Keratinocyte (primary cell): Measurements from ENCODE around the gene BRAT1.
"Not testable (repeated sequence)": the region's sequence is repeated elsewhere in the genome, so short reads cannot be mapped to it uniquely, and the experiment has no call there.

Experiments used
- EZH2 ChIP-seq: IDR thresholded peaks from one replicate; pipeline ENCODE4 v1.6.1; 2012; ENCODE audit warnings: inconsistent platforms, mild to moderate bottlenecking, low read length, moderate library complexity
- TF ChIP-seq, protein P1 (sequence below), 3 experiments: IDR thresholded peaks in 1 of 3; conservative IDR thresholded peaks in 1 of 3; optimal IDR thresholded peaks in 1 of 3; 2 replicates in 2 of 3; 3 replicates in 1 of 3; pipeline versions ENCODE3 to v1.5.1; 2011; ENCODE audit warnings: low read length in 3 of 3, mild to moderate bottlenecking in 3 of 3, moderate library complexity in 2 of 3, control low read depth in 1 of 3, inconsistent platforms in 1 of 3; ENCODE audit not compliant: insufficient read depth in 2 of 3; ENCODE audit errors: extremely low read depth in 1 of 3

DNA sequence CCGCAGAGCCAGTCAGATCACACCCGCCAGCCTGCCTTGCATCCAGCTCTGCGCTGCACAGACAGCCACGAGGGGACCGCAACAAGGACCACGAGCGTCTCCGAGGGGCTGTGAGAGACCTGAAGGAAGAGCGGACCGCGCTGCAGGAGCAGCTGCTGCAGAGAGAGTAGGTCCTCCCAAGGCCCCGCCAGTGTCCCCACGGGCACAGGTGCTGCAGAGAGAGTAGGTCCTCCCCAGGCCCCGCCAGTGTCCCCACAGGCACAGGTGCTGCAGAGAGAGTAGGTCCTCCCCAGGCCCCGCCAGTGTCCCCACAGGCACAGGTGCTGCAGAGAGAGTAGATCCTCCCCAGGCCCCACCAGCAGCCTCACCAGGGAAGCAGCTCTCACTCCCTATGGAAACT, 34.6 kb upstream of the BRAT1 start:
- TF ChIP-seq, protein P1, sequence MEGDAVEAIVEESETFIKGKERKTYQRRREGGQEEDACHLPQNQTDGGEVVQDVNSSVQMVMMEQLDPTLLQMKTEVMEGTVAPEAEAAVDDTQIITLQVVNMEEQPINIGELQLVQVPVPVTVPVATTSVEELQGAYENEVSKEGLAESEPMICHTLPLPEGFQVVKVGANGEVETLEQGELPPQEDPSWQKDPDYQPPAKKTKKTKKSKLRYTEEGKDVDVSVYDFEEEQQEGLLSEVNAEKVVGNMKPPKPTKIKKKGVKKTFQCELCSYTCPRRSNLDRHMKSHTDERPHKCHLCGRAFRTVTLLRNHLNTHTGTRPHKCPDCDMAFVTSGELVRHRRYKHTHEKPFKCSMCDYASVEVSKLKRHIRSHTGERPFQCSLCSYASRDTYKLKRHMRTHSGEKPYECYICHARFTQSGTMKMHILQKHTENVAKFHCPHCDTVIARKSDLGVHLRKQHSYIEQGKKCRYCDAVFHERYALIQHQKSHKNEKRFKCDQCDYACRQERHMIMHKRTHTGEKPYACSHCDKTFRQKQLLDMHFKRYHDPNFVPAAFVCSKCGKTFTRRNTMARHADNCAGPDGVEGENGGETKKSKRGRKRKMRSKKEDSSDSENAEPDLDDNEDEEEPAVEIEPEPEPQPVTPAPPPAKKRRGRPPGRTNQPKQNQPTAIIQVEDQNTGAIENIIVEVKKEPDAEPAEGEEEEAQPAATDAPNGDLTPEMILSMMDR (optimal IDR thresholded peaks at IDR 0.05 in 1 of 3, IDR thresholded peaks at IDR 0.05 in 1 of 3, conservative IDR thresholded peaks at IDR 0.05 in 1 of 3; ENCODE audit: extremely low read depth in 1 of 3, insufficient read depth in 2 of 3, low read length in 3 of 3): not testable (repeated sequence)
- TF ChIP-seq EZH2: not testable (repeated sequence)
